IMR-90 (cell line): ENCODE results near the gene CFAP90. TPM values are rescaled to one million over a fixed set of nuclear protein-coding genes. Genes with fewer than 3 reads are reported as not detected.

Experiments
- ATAC-seq: fragments of 200-7000 bp; cut with Tn5 transposase; 2 replicates; pipeline ENCODE4 v1.9.1; 2020; ENCODE audit warnings: low read depth, mild to moderate bottlenecking, moderate library complexity
- BruUV-seq: library from RNA; stranded (reverse); fragments of 400-500 nt; replicated peaks from 2 replicates; lab custom pipeline; 2021; lab: Mats Ljungman, UMichigan
- CTCF ChIA-PET: fragments of 300-600 bp; formaldehyde crosslinking; extraction: SDS; loops from one replicate; lab custom pipeline; 2021; ENCODE audit warnings: antibody characterized with exemption; lab: Yijun Ruan, JAX
- POLR2A ChIA-PET: fragments of 300-600 bp; sonication (Branson Sonifier 250); formaldehyde crosslinking; loops from one replicate; lab custom pipeline; 2022; ENCODE audit warnings: antibody characterized with exemption; ENCODE audit not compliant: unreplicated experiment; lab: Charles Lee
- DNase-seq: peaks from one replicate; pipeline ENCODE4 v3.0.0; 2013
- H2AFZ ChIP-seq: replicated peaks from 2 replicates; pipeline ENCODE3; 2013; ENCODE audit warnings: low read length, mild to moderate bottlenecking; ENCODE audit not compliant: poor library complexity
- H2AK5ac ChIP-seq: 2 replicates; pipeline ENCODE4 v1.6.1; 2013; ENCODE audit warnings: low read depth, low read length, inconsistent platforms
- H2AK9ac ChIP-seq: replicated peaks from 2 replicates; pipeline ENCODE3; 2013; ENCODE audit warnings: mild to moderate bottlenecking, low read depth, low read length, moderate library complexity; ENCODE audit not compliant: poor library complexity
- H2BK120ac ChIP-seq: 2 replicates; pipeline ENCODE4 v1.6.1; 2013; ENCODE audit warnings: low read depth, low read length, inconsistent platforms
- H2BK15ac ChIP-seq: 3 replicates; pipeline ENCODE4 v1.6.1; 2013; ENCODE audit warnings: low read depth, low read length, inconsistent platforms
- H2BK20ac ChIP-seq: 2 replicates; pipeline ENCODE4 v1.6.1; 2013; ENCODE audit warnings: low read depth, mild to moderate bottlenecking, inconsistent platforms, low read length, moderate library complexity
- H2BK5ac ChIP-seq: 2 replicates; pipeline ENCODE4 v1.6.1; 2013; ENCODE audit warnings: mild to moderate bottlenecking, low read depth, low read length, inconsistent platforms; ENCODE audit not compliant: poor library complexity, severe bottlenecking
- H3K14ac ChIP-seq: replicated peaks from 2 replicates; pipeline ENCODE4 v1.6.1; 2013; ENCODE audit warnings: low read depth, low read length, inconsistent platforms
- H3K18ac ChIP-seq: 2 replicates; pipeline ENCODE4 v1.6.1; 2013; ENCODE audit warnings: low read depth, low read length, control low read depth
- H3K23ac ChIP-seq: 2 replicates; pipeline ENCODE4 v1.6.1; 2013; ENCODE audit warnings: low read depth, low read length, inconsistent platforms
- H3K27ac ChIP-seq: 2 replicates; pipeline ENCODE4 v1.5.1; 2013; ENCODE audit warnings: mild to moderate bottlenecking, control low read depth, low read length; ENCODE audit not compliant: insufficient read depth
- H3K27me3 ChIP-seq: 2 replicates; pipeline ENCODE4 v1.6.1; 2013; ENCODE audit warnings: low read length; ENCODE audit not compliant: control insufficient read depth, insufficient read depth
- H3K36me3 ChIP-seq: 2 replicates; pipeline ENCODE4 v1.6.1; 2013; ENCODE audit warnings: low read length, mixed read lengths; ENCODE audit not compliant: control insufficient read depth, insufficient read depth
- H3K4ac ChIP-seq: 2 replicates; pipeline ENCODE4 v1.6.1; 2013; ENCODE audit warnings: low read depth, low read length, inconsistent platforms
- H3K4me1 ChIP-seq: 2 replicates; pipeline ENCODE4 v1.6.1; 2013; ENCODE audit warnings: low read length, mixed read lengths; ENCODE audit not compliant: control insufficient read depth, insufficient read depth
- H3K4me2 ChIP-seq: 2 replicates; pipeline ENCODE4 v1.6.1; 2013; ENCODE audit warnings: low read depth, mild to moderate bottlenecking, control low read depth, low read length, moderate library complexity
- H3K4me3 ChIP-seq: 2 replicates; pipeline ENCODE4 v1.5.1; 2013; ENCODE audit warnings: low read depth, mild to moderate bottlenecking, control low read depth, low read length, moderate library complexity; ENCODE audit not compliant: insufficient read depth
- H3K56ac ChIP-seq: 2 replicates; pipeline ENCODE4 v1.6.1; 2013; ENCODE audit warnings: low read length, inconsistent platforms; ENCODE audit not compliant: insufficient read depth; ENCODE audit errors: extremely low read depth
- H3K79me1 ChIP-seq, 2 experiments: 2 replicates each; pipeline ENCODE4 v1.6.1; 2013; ENCODE audit warnings: low read length in 2 of 2, inconsistent platforms in 1 of 2, low read depth in 1 of 2
- H3K9ac ChIP-seq: 2 replicates; pipeline ENCODE4 v1.6.1; 2013; ENCODE audit warnings: low read depth, low read length, control low read depth
- H3K9me1 ChIP-seq: 2 replicates; pipeline ENCODE4 v1.6.1; 2013; ENCODE audit warnings: low read length, inconsistent platforms; ENCODE audit not compliant: insufficient read depth
- H3K9me3 ChIP-seq: 2 replicates; pipeline ENCODE4 v1.6.1; 2013; ENCODE audit warnings: low read length; ENCODE audit not compliant: control insufficient read depth, insufficient read depth
- H4K20me1 ChIP-seq: 2 replicates; pipeline ENCODE4 v1.6.1; 2013; ENCODE audit warnings: low read length, inconsistent platforms; ENCODE audit not compliant: insufficient read depth
- H4K5ac ChIP-seq: 2 replicates; pipeline ENCODE4 v1.6.1; 2013; ENCODE audit warnings: mild to moderate bottlenecking, low read depth, low read length, control low read depth
- H4K8ac ChIP-seq, 2 experiments: 2 replicates each; pipeline ENCODE4 v1.6.1; 2013; ENCODE audit warnings: low read depth in 2 of 2, low read length in 2 of 2, control low read depth in 1 of 2, inconsistent platforms in 1 of 2
- H4K91ac ChIP-seq: 2 replicates; pipeline ENCODE4 v1.6.1; 2013; ENCODE audit warnings: low read depth, low read length, inconsistent platforms; ENCODE audit not compliant: insufficient read depth
- BHLHE40 ChIP-seq: fragments of 150-350 bp; IDR thresholded peaks from 2 replicates; pipeline ENCODE4 v1.6.1; 2016; ENCODE audit warnings: mild to moderate bottlenecking, low read depth, low read length
- MAFK ChIP-seq: IDR thresholded peaks from 2 replicates; pipeline ENCODE4 v1.6.1; 2012; ENCODE audit warnings: low read depth, low read length, improper control_type of control experiment
- NFE2L2 ChIP-seq: fragments of 150-350 bp; IDR thresholded peaks from 2 replicates; pipeline ENCODE4 v1.6.1; 2016; ENCODE audit warnings: low read depth, mild to moderate bottlenecking, low read length
- POLR2A ChIP-seq: IDR thresholded peaks from 2 replicates; pipeline ENCODE4 v1.6.1; 2012; ENCODE audit warnings: mild to moderate bottlenecking, low read depth, low read length
- RAD21 ChIP-seq: IDR thresholded peaks from 2 replicates; pipeline ENCODE4 v1.6.1; 2012; ENCODE audit warnings: low read length, improper control_type of control experiment
- RCOR1 ChIP-seq: IDR thresholded peaks from 2 replicates; pipeline ENCODE4 v1.6.1; 2012; ENCODE audit warnings: mild to moderate bottlenecking, low read length, improper control_type of control experiment; ENCODE audit not compliant: insufficient replicate concordance
- RFX5 ChIP-seq: IDR thresholded peaks from 2 replicates; pipeline ENCODE4 v1.8.0; 2012; ENCODE audit warnings: low read depth, mild to moderate bottlenecking, low read length, moderate library complexity
- WGBS, 2 experiments: methylation state at CpG; one replicate each; pipeline versions ENCODE4 v1.1.5 to v1.1.7; 2013; ENCODE audit warnings: missing lambda C conversion rate in 2 of 2; ENCODE audit not compliant: insufficient read length in 1 of 2; ENCODE audit errors: extremely low coverage in 2 of 2; 5-methylcytosine and 5-hydroxymethylcytosine counted together
- dilution Hi-C: fragments of 300-500 bp; cut with HindIII; formaldehyde crosslinking; loops from one replicate; pipeline ENCODE4 v1.14.3; 2018; ENCODE audit warnings: low sequenced_read_pairs; ENCODE audit not compliant: unreplicated experiment
- in situ Hi-C: fragments of 300-500 bp; cut with MboI; formaldehyde crosslinking; loops from 3 replicates; pipeline ENCODE4 v1.14.3; 2019; ENCODE audit warnings: low sequenced_read_pairs, inconsistent platforms, mixed read lengths
- intact Hi-C: fragments of 100-400 bp; cut with micrococcal nuclease; formaldehyde crosslinking; loops from 2 replicates; pipeline ENCODE4 v1.10.0; 2022
- polyA plus RNA-seq, 3 experiments: library from polyadenylated mRNA; depleted of rRNA; stranded (reverse); fragments of >200 nt; gene quantifications; 2 replicates each; pipeline ENCODE4 v1.2.3, GENCODE V29; 2012; ENCODE audit warnings: low replicate concordance in 1 of 3
- total RNA-seq: library from RNA; depleted of rRNA; stranded (reverse); fragments of >200 nt; gene quantifications from 2 replicates; pipeline ENCODE4 v1.2.3, GENCODE V29; 2012
- TF ChIP-seq, protein P1 (sequence below): conservative IDR thresholded peaks from 2 replicates; pipeline ENCODE4 v1.5.1; 2012; ENCODE audit warnings: mild to moderate bottlenecking, low read depth, low read length, improper control_type of control experiment
- TF ChIP-seq, protein P2 (sequence below): fragments of 150-350 bp; IDR thresholded peaks from 2 replicates; pipeline ENCODE4 v1.6.1; 2016; ENCODE audit warnings: low read depth, mild to moderate bottlenecking, low read length, moderate library complexity, borderline replicate concordance
- TF ChIP-seq, protein P3 (sequence below): fragments of 150-350 bp; IDR thresholded peaks from 2 replicates; pipeline ENCODE4 v1.6.1; 2017; ENCODE audit warnings: mild to moderate bottlenecking, antibody characterized with exemption, low read length, low read depth

CFAP90 gene
- total and polyA plus RNA-seq, 2 of the 4 experiments (the other 2 are of a cell fraction), result 0.09 TPM; not detected in 1

DNA sequence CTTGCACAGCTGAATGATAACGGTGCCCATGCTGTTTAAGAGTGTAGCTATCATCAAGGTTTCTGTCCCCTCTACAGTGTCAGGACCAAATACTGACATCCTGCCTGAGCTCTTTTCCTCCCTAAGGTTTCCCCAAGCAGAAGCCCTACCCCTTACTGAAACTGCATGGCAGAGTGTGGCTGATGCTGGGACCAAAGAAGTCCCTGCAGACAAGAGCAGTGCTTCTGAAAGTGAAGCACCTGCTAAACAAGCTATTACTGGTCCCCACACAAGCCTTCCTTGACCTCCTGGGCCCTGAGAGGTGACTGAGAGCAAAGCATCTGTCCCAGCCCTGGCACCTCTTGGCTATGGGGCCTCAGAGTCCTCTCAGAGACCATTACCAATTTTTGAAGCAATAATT, 56.1 kb downstream of the CFAP90 start:
- POLR2A ChIA-PET, result no interaction called here
- Histone ChIP-seq H3K27me3 (no peaks in the 10 kb centered on the region), H4K20me1 (no peaks in the 10 kb centered on the region), H2BK15ac (no peak overlapping the region), H3K4me3 (no peak overlapping the region), H3K4me1 (no peaks in the 10 kb centered on the region), H4K8ac (no peak overlapping the region), H3K4ac (no peak overlapping the region), H3K9me1 (no peaks in the 10 kb centered on the region), H3K18ac (no peak overlapping the region), H2BK20ac (no peak overlapping the region), H3K56ac (no peak overlapping the region), H3K23ac (no peak overlapping the region), H4K5ac (no peak overlapping the region), H3K36me3 (no peaks in the 10 kb centered on the region), H3K9me3 (no peaks in the 10 kb centered on the region), H3K14ac (no peak overlapping the region), H3K4me2 (no peak overlapping the region), H2BK120ac (no peak overlapping the region), H3K9ac (no peak overlapping the region), H2BK5ac (no peak overlapping the region), H2AK9ac (no peak overlapping the region), H3K27ac (no peak overlapping the region), H2AFZ (no peak overlapping the region), H2AK5ac (no peak overlapping the region), H4K91ac (no peak overlapping the region), H3K79me1 (no peaks in the 10 kb centered on the region)
- BruUV-seq, result no TSS peak
- in situ Hi-C loops, result no loop called here
- TF ChIP-seq, protein P1, sequence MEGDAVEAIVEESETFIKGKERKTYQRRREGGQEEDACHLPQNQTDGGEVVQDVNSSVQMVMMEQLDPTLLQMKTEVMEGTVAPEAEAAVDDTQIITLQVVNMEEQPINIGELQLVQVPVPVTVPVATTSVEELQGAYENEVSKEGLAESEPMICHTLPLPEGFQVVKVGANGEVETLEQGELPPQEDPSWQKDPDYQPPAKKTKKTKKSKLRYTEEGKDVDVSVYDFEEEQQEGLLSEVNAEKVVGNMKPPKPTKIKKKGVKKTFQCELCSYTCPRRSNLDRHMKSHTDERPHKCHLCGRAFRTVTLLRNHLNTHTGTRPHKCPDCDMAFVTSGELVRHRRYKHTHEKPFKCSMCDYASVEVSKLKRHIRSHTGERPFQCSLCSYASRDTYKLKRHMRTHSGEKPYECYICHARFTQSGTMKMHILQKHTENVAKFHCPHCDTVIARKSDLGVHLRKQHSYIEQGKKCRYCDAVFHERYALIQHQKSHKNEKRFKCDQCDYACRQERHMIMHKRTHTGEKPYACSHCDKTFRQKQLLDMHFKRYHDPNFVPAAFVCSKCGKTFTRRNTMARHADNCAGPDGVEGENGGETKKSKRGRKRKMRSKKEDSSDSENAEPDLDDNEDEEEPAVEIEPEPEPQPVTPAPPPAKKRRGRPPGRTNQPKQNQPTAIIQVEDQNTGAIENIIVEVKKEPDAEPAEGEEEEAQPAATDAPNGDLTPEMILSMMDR, result no peak
- TF ChIP-seq, protein P2, sequence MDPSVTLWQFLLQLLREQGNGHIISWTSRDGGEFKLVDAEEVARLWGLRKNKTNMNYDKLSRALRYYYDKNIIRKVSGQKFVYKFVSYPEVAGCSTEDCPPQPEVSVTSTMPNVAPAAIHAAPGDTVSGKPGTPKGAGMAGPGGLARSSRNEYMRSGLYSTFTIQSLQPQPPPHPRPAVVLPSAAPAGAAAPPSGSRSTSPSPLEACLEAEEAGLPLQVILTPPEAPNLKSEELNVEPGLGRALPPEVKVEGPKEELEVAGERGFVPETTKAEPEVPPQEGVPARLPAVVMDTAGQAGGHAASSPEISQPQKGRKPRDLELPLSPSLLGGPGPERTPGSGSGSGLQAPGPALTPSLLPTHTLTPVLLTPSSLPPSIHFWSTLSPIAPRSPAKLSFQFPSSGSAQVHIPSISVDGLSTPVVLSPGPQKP, result no peak
- TF ChIP-seq BHLHE40 (no peak), POLR2A (no peak), MAFK (no peak), RAD21 (no peak), RCOR1 (no peak), RFX5 (no peak), NFE2L2 (no peak)
- TF ChIP-seq, protein P3, sequence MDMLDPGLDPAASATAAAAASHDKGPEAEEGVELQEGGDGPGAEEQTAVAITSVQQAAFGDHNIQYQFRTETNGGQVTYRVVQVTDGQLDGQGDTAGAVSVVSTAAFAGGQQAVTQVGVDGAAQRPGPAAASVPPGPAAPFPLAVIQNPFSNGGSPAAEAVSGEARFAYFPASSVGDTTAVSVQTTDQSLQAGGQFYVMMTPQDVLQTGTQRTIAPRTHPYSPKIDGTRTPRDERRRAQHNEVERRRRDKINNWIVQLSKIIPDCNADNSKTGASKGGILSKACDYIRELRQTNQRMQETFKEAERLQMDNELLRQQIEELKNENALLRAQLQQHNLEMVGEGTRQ, result no peak
- ATAC-seq, result no peak
- no CpG with 5 or more reads among the region's 1 CpG for WGBS, 2 experiments
- intact Hi-C loops, result no loop called here
- dilution Hi-C loops, result no loop called here
- CTCF ChIA-PET, result no interaction called here
- no peak for DNase-seq
